Measurements from ENCODE around the gene EPB41L1.

The EPB41L1 gene

DNA sequence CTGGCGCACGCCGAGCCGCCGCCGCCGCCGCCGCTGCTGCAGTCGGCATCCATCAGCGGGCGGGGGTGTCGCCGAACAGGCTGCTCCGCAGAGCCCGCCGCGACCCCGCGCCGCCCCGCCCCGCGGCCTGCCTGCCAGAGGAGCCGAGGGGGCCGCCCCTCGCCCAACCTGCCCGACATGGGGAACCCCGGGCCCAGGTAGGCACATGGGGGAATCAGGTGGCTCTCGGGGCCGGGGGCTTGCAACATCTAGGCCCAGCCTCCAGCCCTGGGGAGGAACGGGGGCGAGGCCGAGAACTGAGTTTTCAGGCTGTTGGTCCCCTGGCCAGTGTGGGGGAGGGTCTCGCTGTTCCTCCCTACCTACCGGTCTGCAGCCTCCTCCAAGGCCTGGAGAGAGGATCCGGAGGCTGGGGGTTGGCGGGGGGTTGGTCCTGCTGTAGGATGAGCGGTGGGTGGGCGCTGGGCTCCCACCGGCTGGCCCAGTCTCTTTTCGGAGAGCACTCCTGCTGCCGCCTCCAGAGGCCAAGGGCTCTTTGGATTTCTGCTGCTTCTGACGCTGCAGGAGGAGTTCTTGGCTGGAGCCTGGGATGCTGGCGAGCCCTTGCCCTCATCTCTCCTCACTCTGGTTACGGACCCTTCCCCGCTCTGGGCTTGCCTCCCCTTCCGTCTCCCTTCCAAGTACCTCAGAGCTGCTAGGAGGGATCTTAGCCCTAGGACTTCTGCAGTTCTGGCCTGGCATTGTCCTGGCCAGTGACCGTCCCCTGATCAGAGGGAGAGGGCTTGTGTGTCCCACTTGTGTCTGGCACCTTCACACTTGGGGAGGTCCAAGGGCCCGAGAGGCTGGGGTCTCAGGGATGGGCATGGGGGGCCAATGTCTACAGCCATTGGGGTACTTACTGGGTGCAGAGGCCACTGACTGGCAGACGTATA is at the start of gene EPB41L1:
Gene EPB41L1 (plus strand): TSS at position 41 of the 929 bp plus-strand sequence. CDS start 19,038 bp downstream, outside the sequence.
- peak; percentile 36 for DNase-seq (ENCODE audit: low read depth, low spot score)

DNA sequence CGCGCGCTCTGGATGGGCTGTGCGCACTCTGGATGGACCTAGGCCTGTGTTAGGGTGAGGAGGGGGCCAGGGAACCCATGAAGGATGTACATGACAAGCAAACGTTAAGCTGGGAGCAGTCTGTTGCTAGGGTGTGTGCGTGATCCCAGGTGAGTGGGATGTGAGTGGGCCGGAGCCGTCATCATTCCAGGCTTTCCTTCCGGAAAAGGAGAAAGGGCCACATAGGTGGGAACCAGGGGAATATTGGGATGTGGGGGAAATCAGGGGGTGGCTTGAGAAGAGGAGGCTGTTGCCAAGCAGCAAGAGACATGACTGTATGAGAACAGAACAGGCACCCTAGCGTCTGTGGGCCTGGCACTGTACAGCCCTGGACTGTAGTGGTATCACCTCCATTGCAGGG is 49.7 kb upstream of the EPB41L1 start:
- DNase-seq (ENCODE audit: low read depth, low spot score), result no peak

DNA sequence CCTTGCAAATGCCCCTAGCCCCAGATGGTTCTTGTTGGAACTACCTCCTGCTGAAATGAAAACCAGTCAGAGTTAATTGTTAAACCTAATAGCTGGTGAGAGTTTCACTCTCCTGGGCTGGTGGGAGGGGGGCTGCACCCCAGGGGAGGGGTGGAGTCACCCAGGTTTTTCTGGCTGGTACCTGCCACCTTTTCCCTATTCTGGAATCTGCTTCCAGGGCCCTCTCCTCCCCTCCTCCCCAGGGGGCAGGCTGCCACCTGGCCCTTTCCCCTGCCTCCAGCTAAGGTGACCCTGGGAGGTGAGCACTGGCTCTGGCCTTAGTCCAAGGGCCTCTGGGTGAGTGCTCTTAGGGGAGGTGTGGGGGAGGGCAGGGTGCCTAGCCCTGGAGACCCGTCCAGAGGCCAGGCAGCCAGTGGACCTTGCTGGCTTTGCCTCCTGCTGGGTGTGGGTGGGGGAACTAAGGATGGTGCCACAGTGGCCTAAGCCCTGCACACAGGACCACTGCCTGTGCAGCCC is 48.8 kb upstream of the EPB41L1 start:
- no peak for DNase-seq (ENCODE audit: low read depth, low spot score)

DNA sequence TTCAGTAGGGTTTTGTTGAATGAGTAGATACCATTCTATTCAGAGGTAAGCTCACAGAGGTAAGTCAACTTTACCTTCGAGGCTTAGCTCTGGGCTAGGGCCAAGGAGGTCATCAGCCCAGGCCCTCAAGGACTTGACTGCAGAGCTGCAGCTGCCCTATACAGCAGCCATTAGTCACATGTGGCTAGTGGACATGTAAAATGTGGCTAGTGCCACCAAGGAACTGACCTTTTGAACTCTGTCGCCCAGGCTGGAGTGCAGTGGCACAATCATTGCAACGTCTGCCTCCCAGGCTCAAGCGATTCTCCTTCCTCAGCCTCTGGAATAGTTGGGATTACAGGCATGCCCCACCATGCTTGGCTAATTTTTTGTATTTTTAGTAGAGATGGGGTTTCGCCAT is 47.9 kb upstream of the EPB41L1 start:
- DNase-seq (ENCODE audit: low read depth, low spot score), result no peak

DNA sequence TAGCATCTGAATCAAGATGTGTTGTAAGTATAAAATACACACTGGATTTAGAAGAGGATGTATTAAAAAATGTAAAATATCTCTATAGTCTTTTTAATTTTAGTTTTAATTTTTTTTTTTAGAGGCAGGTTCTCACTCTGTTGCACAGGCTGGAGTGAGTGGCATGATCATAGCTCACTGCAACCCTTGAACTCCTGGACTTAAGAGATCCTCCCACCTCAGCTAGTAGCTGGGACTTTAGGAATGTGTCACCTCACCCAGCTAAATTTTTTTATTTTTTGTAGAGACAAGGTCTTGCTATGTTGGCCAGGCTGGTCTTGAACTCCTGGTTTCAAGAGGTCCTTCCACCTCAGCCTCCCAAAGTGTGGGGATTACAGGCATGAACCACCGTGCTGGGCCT is 46.7 kb upstream of the EPB41L1 start:
- DNase-seq (ENCODE audit: low read depth, low spot score), result no peak

DNA sequence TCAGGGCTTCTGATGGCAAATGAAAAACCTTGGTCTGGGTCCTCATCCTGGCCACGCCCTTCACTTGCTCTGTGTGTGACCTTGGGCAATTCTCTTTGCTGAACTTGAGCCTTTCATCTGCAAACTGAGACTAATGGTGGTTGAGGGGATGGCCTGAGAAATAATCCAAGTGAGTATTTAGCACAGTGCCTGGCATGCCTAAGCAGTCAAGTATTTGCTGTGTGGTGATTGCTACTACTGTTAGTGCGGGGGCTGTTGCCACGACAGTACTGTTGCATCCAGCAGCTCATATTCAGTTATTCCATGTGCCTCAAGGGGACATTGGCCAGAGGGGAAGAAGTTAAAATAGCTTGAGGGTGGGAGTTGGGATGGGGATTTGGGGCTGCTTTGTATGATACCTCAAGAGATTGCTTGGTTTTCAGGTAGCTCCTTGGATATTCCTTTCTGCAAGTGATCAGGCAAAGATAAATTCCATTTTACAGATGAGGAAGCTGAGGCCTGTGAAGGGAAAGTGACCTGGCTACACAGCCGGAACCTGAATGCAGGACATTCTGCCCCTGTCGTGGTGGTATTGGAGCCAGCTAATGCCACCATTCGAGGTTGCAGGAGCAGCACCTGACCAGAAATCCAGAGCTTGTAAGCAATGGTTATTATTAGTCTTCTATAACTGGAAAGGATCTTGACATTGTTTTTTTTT is 45.1 kb upstream of the EPB41L1 start:
- no peak for DNase-seq (ENCODE audit: low read depth, low spot score)

DNA sequence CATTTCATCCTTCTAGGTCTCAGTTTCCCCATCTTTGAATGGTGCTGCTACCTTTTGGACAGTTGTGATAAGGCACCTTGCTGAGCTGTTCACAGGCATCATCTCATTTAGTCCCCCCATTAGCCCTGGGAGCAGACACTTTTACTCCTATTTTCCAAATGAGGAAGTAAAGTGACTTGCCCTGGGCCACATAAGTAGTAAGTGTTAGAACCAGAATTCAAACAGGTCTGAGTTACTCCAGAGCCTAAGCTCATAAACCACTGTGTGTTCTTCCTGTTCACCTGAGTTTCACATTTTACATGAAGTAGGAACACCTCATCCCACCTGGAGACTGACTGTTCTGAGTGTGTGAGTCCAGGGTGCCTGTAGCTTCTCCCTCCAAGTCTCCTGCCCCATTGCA is 43.5 kb upstream of the EPB41L1 start:
- DNase-seq (ENCODE audit: low read depth, low spot score), result no peak

DNA sequence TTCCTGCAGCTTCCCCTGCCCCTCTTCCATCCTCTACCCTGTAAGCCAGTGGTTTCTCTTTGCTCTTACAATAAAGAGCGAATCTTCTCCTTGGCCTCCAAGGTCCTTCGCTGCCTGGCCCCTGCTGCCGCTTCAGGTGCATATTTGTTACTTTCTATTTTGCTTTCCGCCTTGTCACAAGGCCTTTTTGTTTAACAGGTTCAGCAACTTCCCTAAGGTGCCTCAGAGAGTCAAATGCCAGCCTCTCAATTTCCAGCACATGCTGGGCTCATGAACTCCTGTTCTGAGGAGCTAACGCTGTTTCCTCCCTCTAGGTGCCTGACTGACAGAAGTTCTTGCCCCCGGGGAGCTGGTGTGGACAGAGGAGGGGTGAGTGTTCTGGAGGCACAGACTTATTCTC is 42.4 kb upstream of the EPB41L1 start:
- peak; percentile 71 for DNase-seq (ENCODE audit: low read depth, low spot score)

DNA sequence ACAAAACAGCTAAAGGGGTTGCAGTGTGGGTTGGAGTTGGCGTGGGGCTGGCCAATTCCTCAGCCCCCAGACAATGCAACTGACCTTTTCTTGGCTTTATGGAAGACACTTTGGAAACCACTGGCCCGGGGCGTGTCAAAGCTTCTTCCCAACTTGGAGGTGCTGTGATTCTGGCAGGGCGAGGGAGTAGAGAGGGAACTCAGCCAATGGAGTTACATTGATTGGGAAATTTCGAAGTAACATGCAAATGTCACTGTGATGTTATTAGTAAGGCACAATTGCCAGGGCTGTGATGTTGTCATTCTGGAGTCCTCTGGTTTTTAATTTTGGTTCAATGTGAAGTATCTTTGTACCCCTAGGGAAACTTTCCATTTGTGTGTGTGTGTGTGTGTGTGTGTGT is 41.5 kb upstream of the EPB41L1 start:
- DNase-seq (ENCODE audit: low read depth, low spot score), result no peak

DNA sequence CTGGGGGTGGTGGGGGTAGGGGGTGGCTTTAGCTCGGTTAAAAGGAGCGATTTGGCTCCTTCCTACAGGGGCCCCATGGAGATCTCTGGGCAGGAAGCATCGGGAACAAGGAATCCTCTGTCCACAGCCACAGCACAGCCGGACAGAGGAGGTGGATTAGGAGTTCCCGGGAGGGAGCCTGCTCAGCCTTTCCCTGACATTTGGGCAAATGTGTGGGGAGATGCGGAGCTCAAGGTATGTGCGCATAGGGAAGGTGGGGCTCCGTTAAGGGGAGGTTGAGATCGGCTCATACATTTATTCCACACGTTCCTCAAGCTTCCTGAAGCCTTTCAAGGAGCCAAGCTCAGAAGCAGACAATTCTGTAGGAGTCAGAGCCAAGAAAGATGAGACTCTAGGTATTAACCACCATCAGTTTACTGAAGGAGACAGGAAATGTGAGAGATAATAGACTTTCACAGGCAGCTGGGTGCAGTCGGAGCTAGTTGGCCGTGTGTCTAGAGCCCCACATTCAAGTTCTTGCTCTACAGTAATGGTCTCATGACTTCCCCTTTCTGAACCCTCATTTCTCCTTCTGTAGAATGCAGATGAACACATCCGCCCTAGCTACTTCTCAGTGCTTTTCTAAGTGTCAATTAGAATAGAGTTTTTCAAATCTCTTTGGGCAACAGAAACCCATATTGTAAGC is 40.8 kb upstream of the EPB41L1 start:
- no peak for DNase-seq (ENCODE audit: low read depth, low spot score)

DNA sequence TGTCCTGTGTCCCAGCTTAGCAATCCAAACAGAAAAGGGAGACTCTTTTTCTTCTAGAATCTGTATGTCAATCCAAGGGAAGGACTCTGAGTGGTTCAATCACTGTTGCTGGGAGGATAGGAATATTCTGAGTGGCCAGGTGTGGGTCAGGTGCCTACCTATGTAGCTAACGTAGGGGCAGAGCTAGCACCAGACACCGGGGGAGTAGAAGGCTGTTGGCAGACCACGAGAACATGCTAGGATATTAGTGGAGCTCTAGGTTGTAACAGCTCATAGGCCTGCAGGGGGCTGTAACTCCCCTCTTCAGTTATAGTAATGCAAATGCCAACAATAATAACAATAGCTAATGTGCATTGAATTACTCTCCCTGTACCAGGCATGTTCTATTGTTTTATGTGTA is 39.8 kb upstream of the EPB41L1 start:
- no peak for DNase-seq (ENCODE audit: low read depth, low spot score)

DNA sequence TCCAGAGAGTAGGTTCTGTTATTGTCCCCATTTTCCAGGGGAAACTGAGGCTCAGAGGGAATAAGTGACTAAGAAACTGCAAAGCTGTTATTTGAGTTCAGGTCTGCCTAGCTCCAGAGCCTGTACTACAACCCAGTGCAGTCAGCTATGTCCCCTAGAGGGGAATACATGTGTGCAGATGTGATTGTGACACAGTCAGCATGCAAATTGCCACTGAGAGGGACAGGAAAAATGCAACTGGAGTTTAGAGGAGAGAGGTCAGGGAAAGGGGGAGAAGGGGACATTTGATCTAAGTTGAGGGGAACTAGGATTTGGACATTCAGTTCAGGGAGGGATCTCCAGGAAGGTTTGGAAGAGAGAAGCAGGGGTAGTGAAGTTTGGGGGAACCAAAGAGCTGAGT is 38.6 kb upstream of the EPB41L1 start:
- DNase-seq (ENCODE audit: low read depth, low spot score), result no peak

DNA sequence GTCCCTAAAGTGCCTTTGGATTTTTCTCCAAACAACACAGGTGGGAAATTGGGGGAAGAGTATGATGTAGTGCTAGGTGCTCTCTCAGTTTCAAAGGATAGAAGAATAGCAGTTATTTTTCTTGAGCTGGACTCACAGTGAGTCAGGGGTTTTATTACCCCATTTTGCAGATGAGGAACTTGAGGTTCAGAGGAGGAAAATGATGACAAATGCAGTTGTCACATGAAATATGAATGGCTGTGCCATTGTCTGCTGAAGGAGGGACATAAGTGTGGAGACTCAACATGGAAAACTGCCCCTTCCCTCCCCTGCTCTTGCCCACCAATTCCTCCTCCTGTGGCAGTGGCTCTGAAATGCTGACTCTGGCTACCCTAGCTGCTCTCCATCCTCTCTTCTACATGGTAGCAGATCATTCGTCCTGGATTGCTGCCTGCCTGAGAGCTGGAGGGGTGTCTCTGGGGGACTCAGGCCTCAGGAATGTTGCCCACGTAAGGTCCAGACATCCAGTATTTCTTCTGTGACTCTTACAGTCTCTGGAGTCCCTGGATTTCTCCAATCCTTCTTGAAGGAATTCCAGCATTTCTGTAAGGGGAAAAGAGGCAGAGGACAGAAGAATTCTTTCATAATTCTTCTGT is 37.6 kb upstream of the EPB41L1 start:
- DNase-seq (ENCODE audit: low read depth, low spot score), result peak; percentile 24

DNA sequence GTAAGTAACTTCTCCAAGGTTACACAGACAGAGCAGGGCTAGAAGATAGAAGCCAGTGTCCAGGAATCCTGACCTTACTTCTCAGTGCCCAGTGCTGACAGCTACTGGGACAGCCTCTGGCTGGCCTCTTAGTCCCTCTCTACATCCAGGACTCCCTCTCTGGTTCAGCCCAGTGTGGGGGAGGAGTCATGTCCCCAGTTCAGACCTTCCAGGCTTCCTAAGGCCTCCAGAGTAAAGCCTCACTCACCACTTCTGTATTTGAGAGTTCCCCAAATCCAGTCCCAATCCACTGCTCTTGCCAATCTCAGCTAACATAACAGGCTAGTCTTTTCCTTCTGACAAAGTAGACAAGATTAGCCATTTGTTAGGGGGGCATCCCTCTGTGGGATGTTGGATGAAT is 36.9 kb upstream of the EPB41L1 start:
- no peak for DNase-seq (ENCODE audit: low read depth, low spot score)

DNA sequence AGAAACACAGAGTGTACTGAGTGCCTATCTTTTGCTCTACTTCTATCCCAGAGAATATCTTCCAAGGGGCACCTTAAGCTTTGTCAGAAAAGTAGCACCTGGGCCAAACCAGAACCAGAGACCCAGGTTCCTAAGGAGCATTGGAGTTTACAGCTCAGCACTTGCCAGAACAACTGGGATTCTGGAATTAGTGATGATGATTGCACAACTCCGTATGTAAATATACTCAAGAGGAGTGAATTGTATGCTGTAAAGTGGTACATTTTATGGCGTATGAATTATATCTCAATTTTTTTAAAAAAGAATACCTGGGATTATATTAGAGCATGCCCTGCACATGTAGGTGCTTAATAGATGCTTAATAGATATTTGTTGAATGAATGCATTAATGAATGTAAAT is 36.2 kb upstream of the EPB41L1 start:
- DNase-seq (ENCODE audit: low read depth, low spot score), result no peak

DNA sequence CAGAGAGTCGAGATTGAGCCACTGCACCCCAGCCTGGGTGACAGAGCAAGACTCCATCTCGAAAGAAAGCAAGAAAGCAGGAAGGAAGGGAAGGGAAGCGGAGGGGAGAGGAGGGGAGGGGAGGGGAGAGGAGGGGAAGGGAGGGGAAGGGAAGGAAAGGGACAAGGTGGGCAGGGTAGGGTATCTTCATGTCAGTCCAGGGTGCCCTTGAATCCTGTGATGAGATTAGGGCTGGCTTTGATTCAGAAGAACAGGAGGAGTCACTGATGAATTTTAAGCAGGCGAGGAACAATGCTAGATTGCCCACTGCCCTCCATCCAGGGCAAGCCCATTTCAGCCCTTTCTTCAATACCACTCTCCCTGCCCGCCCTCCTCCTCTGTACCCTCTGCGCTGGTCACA is 35.0 kb upstream of the EPB41L1 start:
- DNase-seq (ENCODE audit: low read depth, low spot score), result no peak

DNA sequence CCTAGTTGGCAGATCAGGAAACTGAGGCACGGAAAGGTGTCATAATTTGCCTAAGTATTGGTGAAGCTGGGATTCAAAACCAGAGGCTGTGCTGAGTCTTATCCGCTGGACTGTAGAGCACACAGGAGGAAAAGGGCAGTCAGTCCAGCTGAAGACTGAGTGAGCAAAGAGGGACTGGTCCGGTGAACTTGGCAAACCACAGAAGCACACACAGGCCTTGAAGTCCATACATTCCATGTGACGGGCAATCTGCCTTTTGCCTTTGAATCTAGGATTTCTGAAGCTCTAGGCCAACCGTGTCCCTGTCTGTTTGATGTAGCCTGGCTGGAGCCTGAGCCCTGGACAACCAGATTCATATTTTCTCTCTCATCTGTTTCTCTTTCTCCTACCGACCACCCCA is 34.3 kb upstream of the EPB41L1 start:
- no peak for DNase-seq (ENCODE audit: low read depth, low spot score)

DNA sequence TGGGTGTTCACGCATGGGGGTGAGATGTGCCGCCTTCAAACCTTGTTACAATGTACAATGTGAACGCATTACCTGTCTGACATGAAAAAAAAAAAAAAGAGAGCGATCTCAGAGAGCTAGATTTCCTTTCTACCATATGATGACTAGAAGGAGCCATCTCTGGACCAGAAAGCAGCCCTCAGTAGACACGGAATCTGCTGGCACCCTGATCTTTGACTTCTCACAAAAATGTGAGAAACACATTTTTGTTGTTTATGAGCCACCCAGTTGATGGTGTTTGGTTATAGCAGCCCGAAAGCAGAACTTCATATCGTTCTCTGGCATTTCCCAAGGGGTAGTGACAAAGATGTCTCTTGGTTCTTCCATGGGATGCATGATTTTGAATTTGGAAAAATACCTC is 33.5 kb upstream of the EPB41L1 start:
- no peak for DNase-seq (ENCODE audit: low read depth, low spot score)

DNA sequence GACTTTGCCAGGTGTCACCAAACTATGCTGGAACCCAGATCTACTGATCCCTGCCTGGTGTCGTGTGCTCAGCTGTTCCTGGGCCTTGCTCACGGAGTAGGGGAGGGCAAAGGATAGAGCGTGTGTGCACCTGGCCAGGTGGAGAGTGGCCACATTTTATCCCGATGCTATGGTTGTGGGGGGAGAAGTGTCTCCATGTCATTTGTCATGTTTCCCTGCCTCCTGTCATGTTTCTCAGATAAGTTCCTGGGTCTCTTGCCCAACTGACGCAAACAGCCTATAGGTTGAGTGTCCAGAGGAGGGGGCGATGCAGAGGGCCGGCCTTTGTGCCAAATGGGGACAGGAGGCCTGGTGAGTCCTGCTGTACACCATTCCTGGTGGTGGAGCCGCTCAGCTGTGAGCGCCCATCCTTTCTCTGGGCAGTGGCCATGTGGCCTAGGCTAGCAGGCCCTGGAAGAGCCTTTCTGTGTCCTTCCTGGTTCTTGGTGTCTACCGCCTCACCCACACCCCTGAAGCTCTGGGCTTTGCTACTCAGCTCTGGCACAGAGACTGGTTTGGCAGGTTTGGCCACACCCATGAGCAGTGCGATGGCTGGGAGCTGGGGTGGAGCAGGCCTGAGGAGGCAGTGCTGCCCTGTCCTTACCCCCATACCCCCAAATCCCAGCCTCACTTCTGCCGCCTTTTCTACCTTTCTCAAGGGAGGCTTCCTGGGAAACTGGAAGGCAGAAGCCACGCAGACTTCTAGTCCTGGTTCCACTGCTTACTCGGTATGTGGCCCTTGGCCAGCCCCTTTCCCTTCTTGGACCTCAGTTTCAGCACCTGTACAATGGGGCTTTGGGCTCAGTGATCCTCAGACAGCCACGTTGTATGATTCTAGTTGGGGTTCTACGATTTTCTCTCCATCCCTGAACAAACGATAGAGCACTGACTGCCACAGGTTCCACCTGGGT is 32.3 kb upstream of the EPB41L1 start:
- peak; percentile 69 for DNase-seq (ENCODE audit: low read depth, low spot score)

DNA sequence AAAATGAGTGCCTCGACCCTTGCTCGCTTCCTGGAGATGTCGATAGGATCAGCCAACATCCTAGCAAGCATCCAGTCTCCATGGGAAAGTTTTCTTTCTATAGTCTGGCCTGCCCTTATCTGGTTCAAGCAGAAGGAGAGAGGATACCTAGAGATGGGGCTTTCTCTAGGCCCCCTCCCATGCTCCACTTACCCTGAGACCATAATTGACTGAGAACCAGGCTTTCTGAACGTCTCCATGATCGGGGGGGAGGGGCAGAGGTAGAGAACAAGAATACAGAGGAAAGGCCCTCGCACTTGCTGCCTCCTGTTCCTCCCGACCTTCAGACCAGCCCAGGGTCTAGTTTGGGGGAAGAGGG is 31.6 kb upstream of the EPB41L1 start:
- no peak for DNase-seq (ENCODE audit: low read depth, low spot score)

DNA sequence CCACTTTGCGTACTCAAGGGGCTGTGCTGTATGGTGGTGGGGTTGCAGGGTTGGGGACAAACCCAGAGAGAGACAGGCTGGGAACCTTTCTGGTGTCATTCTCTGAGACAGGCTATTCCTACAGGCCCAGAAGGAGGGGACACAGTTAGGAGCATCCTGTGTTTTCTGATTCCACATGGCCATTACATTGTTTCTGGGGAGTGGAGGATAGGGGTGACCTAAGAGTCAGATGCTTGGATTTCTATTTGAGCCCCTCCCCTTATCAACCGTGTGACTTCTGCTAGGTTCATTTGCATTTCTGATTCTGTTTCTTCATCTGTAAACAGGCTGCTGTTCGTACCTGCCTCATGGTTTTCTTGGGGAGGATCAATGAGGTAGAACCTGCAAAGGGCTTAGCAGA is 29.4 kb upstream of the EPB41L1 start:
- DNase-seq (ENCODE audit: low read depth, low spot score), result no peak
